GM21515 (cell line): Measurements from ENCODE around the gene PRCD.
"Not testable (repeated sequence)": the region's sequence is repeated elsewhere in the genome, so short reads cannot be mapped to it uniquely, and the experiment has no call there.

Experiments
- ATAC-seq: cut with Tn5 transposase; IDR thresholded peaks from one replicate; pipeline ENCODE4 v1.9.1; 2021; ENCODE audit not compliant: unreplicated experiment

PRCD gene

DNA sequence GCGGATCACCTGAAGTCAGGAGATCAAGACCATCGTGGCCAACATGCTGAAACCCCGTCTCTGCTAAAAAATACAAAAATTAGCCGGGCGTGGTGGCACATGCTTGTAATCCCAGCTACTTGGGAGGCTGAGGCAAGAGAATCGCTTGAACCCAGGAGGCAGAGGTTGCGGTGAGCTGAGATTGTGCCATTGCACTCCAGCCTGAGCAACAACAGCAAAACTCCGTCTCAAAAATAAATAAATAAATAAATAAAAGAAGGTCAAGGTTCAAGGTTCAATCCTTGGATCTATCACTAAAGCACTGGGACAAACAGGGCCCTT is 14.4 kb upstream of the PRCD start:
- ATAC-seq: not testable (repeated sequence)

- ATAC-seq: not testable (repeated sequence)
Observed at GRCh38 chr17:76527016-76527415, 12.8 kb upstream of the PRCD start.

- ATAC-seq: no peak
Observed at GRCh38 chr17:76527430-76528111, 12.3 kb upstream of the PRCD start.

DNA sequence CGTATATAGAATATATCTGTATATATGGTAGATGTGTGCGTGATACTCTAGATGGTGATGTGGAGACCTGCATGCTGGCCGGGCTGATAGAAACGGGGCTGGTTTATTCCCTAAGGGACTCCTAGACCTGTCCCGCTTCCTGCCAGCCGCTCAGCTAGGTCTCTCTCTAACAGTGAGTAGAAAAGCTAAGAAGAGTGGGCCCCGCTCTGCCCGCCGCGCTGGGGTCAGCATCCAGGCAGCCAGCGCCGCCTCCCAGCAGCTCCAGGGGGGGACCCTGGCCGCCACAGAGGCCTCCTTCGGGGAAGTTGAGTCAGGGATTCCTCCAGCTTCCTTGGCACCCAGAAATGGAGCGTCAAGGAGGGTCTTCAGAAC is 11.7 kb upstream of the PRCD start:
- ATAC-seq: no peak

DNA sequence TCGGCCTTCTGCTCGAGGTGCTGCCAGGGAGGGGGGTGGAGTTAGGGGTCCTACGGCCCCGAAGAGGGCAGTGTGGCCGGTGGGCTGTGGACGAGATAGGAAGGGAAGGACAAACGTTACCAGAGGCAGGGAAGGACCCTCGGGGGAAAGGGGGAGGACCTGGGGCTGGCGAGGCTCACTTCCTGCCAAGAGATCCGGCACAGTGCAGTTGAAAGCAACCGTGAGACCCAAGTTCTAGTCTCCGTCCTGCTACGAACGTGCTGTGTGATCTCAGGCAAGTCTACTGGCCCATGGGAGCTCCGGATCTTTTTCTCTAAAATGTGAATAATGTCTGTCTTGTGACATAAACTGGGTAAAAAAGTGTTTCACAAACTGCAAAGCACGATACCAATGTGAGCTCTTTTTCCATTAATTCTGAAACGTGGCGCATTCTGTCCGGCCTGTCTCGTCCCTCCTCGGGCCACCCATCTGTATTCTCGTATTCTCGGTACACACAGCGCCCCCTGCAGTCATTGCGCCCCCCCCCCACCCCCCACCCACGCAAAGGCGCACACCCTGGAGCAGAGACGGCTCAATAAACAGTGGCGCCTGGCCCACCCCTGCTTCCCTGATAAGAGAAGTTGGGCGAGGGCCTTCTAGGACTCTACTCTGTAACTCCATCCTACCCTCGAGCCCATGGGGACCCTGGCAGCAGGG is 11.2 kb upstream of the PRCD start:
- ATAC-seq: no peak

DNA sequence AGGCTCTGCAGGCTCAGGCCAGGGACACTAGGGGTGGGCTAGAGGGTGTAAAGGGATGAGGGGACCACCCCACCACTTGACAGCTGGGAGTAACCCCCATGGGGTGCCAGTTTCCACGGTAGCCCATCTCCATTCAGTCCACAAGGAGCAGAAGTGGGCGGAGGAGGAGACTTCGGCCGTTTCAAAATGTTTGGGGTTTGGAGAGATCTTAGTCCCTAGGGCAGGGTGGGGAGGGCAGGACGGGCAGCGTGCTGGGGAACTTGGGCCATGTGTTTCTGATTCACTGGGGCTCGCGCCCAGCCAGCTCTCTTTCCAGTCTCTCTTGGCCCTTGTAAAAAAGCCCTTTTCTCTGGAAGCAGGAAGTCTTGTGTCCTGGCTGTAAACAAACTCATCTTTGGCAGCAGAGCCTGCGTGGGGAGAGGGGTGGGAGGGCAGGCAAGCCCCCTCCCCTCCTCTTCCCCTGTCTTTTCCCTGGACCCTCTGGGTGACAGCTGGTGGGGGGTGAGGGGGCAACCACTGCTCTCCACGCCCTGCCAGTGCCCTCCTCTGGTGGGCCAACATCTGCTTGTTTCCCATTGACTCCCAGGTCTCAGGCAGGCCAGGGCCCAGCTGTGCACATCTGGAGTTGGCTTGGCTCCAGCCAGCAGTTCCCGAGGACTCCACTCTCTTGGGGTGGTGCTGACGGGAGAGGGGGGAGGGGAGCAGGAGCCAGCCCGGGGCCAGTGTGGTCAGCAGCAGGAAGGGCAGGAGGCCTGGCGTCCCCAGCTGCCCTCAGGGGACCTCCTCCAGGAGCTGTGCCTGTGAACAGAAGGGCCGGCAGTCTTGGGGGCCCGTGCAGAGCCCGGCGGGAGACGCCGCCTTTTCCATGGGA is 10.4 kb upstream of the PRCD start:
- ATAC-seq: no peak

DNA sequence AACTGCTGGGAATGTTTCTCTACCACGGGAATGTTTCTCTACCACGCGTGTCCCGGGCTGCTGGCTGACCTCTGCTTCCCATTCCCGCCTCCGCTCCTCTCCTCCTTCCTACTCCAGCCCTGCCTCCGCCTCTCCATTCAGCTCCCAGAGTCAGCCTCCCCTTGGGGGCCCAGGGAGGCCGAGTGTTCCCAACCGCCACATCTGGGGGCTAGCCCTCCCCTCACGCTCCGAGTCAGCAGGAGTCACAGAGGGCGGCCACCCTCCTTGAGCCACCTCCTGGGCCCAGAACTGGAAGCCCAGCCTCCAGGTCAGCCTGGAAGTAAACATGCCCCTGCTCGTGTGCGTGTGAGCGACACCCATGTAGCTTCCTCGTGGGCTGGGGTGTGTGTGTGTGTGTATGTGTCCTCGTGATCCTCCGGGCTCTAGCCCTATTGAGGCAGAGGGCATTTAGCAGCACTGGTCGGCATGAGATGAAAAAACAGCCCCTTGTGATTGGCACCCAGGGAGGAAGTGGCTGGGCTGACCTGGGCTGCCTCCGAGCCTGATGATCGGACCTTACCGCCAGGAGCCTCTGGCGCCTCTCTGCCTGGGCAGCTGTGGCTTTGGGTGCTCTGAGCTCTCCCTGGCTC is 9.6 kb upstream of the PRCD start:
- ATAC-seq: no peak

DNA sequence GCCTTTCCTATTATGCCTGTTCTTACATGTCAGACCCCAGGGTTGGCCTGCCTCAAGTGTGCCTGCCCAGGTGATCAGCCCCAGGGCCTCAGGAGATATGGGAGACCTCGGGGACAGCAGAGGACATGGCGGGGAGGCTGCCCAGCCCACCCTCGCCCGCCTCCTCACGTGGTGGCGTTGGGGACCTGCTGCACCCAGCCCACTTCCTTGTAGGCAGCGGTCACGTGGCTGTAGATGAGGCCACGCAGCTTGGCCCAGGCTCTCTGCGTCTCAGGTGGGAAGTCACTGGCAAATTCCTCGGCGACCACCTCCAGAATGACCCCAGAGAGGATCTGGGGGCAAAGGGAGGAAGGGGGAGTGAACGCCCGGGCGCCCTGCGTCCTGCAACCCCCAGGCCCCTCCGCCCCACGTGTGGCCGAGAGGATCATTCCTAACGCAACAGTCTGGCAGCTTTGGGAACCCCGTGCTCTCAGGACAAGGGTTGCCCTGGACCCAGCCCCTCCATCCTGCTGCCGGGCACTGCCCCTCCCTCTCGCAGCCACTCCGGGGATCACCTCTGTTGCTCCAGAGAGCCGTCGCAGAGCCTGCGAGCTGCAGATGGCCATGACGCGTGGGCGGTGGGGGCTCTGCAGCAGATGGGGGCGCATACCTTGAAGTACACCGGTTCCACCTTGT is 8.9 kb upstream of the PRCD start:
- ATAC-seq: no peak

- ATAC-seq: no peak
Observed at GRCh38 chr17:76531486-76532038, 8.3 kb upstream of the PRCD start.

GRCh38 chr17:76532072-76532651 is 7.7 kb upstream of the PRCD start:
- ATAC-seq: no peak

GRCh38 chr17:76533640-76534359 is 6.0 kb upstream of the PRCD start:
- not testable (repeated sequence) for ATAC-seq

DNA sequence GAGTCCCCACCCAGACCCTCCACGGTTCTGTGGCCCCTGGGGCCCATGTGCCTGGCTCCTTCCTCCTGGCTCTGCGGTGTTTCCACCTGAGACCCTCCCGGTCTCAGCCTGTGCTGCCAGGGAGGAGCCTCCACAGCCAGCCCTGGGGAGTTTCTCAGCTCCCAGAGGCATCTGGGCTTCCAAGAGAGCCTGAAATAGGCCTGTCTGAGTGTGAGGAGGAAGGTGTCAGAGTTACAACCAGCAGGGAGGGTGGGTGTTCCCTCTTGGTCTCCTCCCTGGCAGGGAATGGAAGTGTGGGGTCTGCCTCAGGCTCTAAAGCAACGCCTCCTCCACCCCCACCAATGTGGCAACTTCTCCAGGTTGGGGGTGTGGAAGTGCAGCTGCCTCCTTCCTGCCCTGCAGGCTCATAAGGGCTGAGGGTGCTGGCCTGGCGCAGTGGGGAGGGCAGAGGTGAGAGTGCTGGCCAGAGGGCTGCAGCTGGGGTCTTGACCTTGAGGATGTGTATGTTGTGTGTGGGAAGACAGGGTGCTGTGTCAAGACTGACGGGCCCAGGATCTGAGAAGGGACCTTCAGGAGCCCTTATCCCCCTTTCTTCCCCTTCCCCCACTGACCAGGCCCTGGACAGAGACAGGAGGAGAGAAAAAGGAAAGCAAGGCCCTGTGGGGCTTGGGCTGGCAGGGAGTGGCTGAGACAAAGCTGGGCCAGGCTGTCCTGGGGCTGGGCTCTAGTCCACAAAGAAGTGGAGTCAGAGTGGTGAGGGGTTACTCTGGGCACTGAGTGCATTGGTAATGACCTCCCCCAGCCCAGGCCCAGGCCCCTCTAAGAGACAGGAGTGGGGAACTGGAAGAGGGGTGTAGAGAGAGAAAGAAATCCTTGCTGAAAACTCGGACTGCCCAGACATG is 4.8 kb upstream of the PRCD start:
- ATAC-seq: no peak

- no peak for ATAC-seq
Observed at GRCh38 chr17:76535788-76536510, 3.9 kb upstream of the PRCD start.

- ATAC-seq: no peak
Observed at GRCh38 chr17:76536511-76537287, 3.1 kb upstream of the PRCD start.

- ATAC-seq: no peak
Observed at GRCh38 chr17:76537288-76537577, 2.6 kb upstream of the PRCD start.

DNA sequence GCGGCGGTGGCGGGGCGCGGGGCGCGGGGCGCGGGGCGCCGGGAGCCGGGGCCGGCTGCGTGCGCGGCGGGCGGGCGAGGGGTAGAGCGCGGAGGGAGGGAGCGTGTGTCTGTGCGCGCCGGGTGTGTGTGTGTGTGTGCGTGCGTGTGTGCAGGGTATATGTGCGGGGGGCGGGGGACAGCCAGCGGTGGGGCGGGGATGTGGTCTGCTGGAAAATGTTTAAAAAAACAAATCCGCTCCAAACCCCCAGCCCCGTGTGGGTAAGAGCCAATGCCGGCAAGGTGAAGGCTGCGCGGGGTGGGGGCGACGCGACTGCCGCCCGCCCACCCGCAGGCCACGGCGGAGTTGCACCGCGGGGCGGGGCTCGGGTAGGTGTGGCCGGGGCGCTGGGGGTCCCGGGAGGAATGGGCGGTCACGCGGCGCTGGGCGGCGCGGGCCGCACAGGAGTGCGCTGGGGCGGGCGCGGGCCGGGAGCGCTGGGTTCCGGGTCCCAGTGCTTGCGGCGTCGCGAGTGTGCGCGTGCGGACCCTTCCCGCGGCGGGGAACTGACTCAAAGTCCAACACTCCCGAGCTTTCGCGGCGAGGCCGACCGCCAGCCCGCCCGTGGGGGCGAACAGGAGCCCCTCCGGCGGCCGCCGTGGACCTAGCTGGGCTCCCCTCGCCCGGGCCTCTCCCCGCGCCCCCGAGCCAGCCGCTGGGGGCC is 2.1 kb upstream of the PRCD start, which contains the start of gene CYGB:
CYGB (minus strand) TSS at position 132 of the 703 bp plus-strand sequence. CDS start 167 bp downstream, outside the sequence.
- no peak for ATAC-seq
